Liver (tissue), 9 donors: ENCODE data around the gene MT1F. TPM values are rescaled to one million over a fixed set of nuclear protein-coding genes. Genes with fewer than 3 reads are reported as not detected.

Experiments used
- DNase-seq: peaks from one replicate; pipeline ENCODE4 v3.0.0-alpha.2; 2017; ENCODE audit warnings: low spot score
- H3K27ac ChIP-seq, 2 donors: one replicate each; pipeline ENCODE4 v1.7.0; 2013; ENCODE audit warnings: inconsistent platforms in 2 of 2, low read length in 2 of 2, control low read depth in 1 of 2, low read depth in 1 of 2, mild to moderate bottlenecking in 1 of 2
- H3K27me3 ChIP-seq, 4 donors: one replicate each; pipeline versions ENCODE4 v1.6.1 to v1.7.0; 2013; ENCODE audit warnings: low read length in 3 of 4, inconsistent platforms in 1 of 4, mild to moderate bottlenecking in 1 of 4, moderate library complexity in 1 of 4; ENCODE audit not compliant: control insufficient read depth in 4 of 4, insufficient read depth in 4 of 4
- H3K36me3 ChIP-seq, 4 donors: one replicate each; pipeline versions ENCODE4 v1.6.1 to v1.7.0; 2013; ENCODE audit warnings: low read length in 3 of 4, mild to moderate bottlenecking in 3 of 4, low read depth in 1 of 4, moderate library complexity in 1 of 4; ENCODE audit not compliant: control insufficient read depth in 4 of 4, insufficient read depth in 3 of 4
- H3K4me1 ChIP-seq, 4 donors: one replicate each; pipeline versions ENCODE4 v1.6.1 to v1.7.0; 2013; ENCODE audit warnings: low read length in 3 of 4, mild to moderate bottlenecking in 3 of 4, moderate library complexity in 1 of 4; ENCODE audit not compliant: control insufficient read depth in 4 of 4, insufficient read depth in 4 of 4
- H3K4me3 ChIP-seq, 3 donors: one replicate each; pipeline versions ENCODE4 v1.6.1 to v1.7.0; 2013; ENCODE audit warnings: low read length in 3 of 3, control low read depth in 1 of 3, low read depth in 1 of 3, mild to moderate bottlenecking in 1 of 3
- H3K9ac ChIP-seq, 2 donors: one replicate each; pipeline ENCODE4 v1.7.0; 2013; ENCODE audit warnings: low read length in 2 of 2, mild to moderate bottlenecking in 2 of 2, moderate library complexity in 2 of 2, control low read depth in 1 of 2, low read depth in 1 of 2
- H3K9me3 ChIP-seq, 4 donors: one replicate each; pipeline versions ENCODE4 v1.6.1 to v1.7.0; 2013; ENCODE audit warnings: low read length in 3 of 4; ENCODE audit not compliant: control insufficient read depth in 4 of 4
- EGR1 ChIP-seq, 2 donors: IDR thresholded peaks; 2 replicates each; pipeline ENCODE4 v1.6.1; 2016 to 2018; ENCODE audit warnings: antibody characterized with exemption in 2 of 2, low read depth in 2 of 2
- FOXA1 ChIP-seq: IDR thresholded peaks from 2 replicates; pipeline ENCODE4 v1.6.1; 2016; ENCODE audit warnings: antibody characterized with exemption
- FOXA2 ChIP-seq: IDR thresholded peaks from 2 replicates; pipeline ENCODE4 v1.6.1; 2016; ENCODE audit warnings: antibody characterized with exemption
- GABPA ChIP-seq, 2 donors: IDR thresholded peaks in 1 of 2; conservative IDR thresholded peaks in 1 of 2; 2 replicates each; pipeline ENCODE4 v1.6.1; 2016; ENCODE audit warnings: antibody characterized with exemption in 2 of 2, mild to moderate bottlenecking in 1 of 2, moderate library complexity in 1 of 2
- HNF4A ChIP-seq, 2 donors: conservative IDR thresholded peaks; 2 replicates each; pipeline ENCODE4 v1.6.1; 2016; ENCODE audit warnings: antibody characterized with exemption in 2 of 2, mild to moderate bottlenecking in 2 of 2
- HNF4G ChIP-seq: IDR thresholded peaks from 2 replicates; pipeline ENCODE4 v1.6.1; 2016; ENCODE audit warnings: antibody characterized with exemption
- JUND ChIP-seq, 2 donors: IDR thresholded peaks; 2 replicates each; pipeline ENCODE4 v1.6.1; 2016; ENCODE audit warnings: antibody characterized with exemption in 2 of 2
- NR2F2 ChIP-seq: IDR thresholded peaks from 2 replicates; pipeline ENCODE4 v1.6.1; 2016; ENCODE audit warnings: antibody characterized with exemption
- RAD21 ChIP-seq, 2 donors: IDR thresholded peaks; 2 replicates each; pipeline ENCODE4 v1.6.1; 2016; ENCODE audit warnings: antibody characterized with exemption in 2 of 2, mild to moderate bottlenecking in 2 of 2
- REST ChIP-seq: IDR thresholded peaks from 2 replicates; pipeline ENCODE4 v1.6.1; 2016; ENCODE audit warnings: antibody characterized with exemption, mild to moderate bottlenecking
- RXRA ChIP-seq, 2 donors: IDR thresholded peaks; 2 replicates each; pipeline ENCODE4 v1.6.1; 2017 to 2018; ENCODE audit warnings: antibody characterized with exemption in 2 of 2, mild to moderate bottlenecking in 1 of 2
- SP1 ChIP-seq: IDR thresholded peaks from 2 replicates; pipeline ENCODE4 v1.6.1; 2018; ENCODE audit warnings: antibody characterized with exemption, mild to moderate bottlenecking
- TAF1 ChIP-seq: conservative IDR thresholded peaks from 2 replicates; pipeline ENCODE4 v1.6.1; 2016; ENCODE audit warnings: antibody characterized with exemption, mild to moderate bottlenecking
- YY1 ChIP-seq: IDR thresholded peaks from 2 replicates; pipeline ENCODE4 v1.6.1; 2016; ENCODE audit warnings: antibody characterized with exemption, mild to moderate bottlenecking
- ZBTB33 ChIP-seq: IDR thresholded peaks from 2 replicates; pipeline ENCODE4 v1.6.1; 2016; ENCODE audit warnings: antibody characterized with exemption
- WGBS: extraction: QIAGEN DNeasy Blood & Tissue Kit; methylation state at CpG from one replicate; pipeline ENCODE4 v1.1.7; 2013; 5-methylcytosine and 5-hydroxymethylcytosine counted together
- polyA plus RNA-seq, 2 donors: library from polyadenylated mRNA; stranded (reverse) in 1 of 2; unstranded in 1 of 2; fragments of 200-250 nt in 1 of 2; fragments of >200 nt in 1 of 2; fragmentation: Nextera tagmentation in 1 of 2; extraction: Ambion mirVana in 1 of 2; gene quantifications; one replicate each; pipeline versions ENCODE4 v1.2.1 to v1.2.3, GENCODE V29; 2013 to 2015
- total RNA-seq, 2 donors: library from RNA; depleted of rRNA; stranded (reverse); fragments of >200 nt; gene quantifications; one replicate each; pipeline ENCODE4 v1.2.3, GENCODE V29; 2014
- TF ChIP-seq, protein P1 (sequence below): IDR thresholded peaks from 2 replicates; pipeline ENCODE4 v1.6.1; 2016; ENCODE audit warnings: antibody characterized with exemption
- TF ChIP-seq, protein P2 (sequence below): IDR thresholded peaks from 2 replicates; pipeline ENCODE4 v1.6.1; 2016; ENCODE audit warnings: antibody characterized with exemption
- TF ChIP-seq, protein P3 (sequence below): fragments of 150-350 bp; IDR thresholded peaks from 2 replicates; pipeline ENCODE4 v1.5.1; 2017; ENCODE audit warnings: improper control_type of control experiment, low read depth, low read length; ENCODE audit not compliant: missing input control
- donor health status: healthy.
- donor health status: healthy.
- donor health status: healthy.
- donor health status: healthy.
- donor health status: healthy.

The MT1F gene
- total and polyA plus RNA-seq, 4 donors = 14.2 to 895 (median 134) TPM

- H3K27me3 ChIP-seq = no peaks in the 10 kb centered on the region
- 35% methylated on average over 4 of the region's 4 CpGs for WGBS
- peaks cover 4 to 19% (median 10%) of the 10 kb centered on the region in 4 donors for H3K4me1 ChIP-seq
- DNase-seq = no peak
- TF ChIP-seq, protein P1, sequence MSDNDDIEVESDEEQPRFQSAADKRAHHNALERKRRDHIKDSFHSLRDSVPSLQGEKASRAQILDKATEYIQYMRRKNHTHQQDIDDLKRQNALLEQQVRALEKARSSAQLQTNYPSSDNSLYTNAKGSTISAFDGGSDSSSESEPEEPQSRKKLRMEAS = no peak
- TF ChIP-seq HNF4G (peak; percentile 13), RXRA (IDR thresholded peaks at IDR 0.05) (peak in 1 of 2 donors; percentile 1), JUND (IDR thresholded peaks at IDR 0.05) (peak in 1 of 2 donors; percentile 23), NR2F2 (no peak), TAF1 (no peak), EGR1 (IDR thresholded peaks at IDR 0.05; ENCODE audit: low read depth in 2 of 2) (peak in 1 of 2 donors; percentile 10), YY1 (no peak), REST (no peak), FOXA1 (no peak), RAD21 (IDR thresholded peaks at IDR 0.05) (no peak), FOXA2 (no peak), SP1 (no peak)
- TF ChIP-seq, protein P2, sequence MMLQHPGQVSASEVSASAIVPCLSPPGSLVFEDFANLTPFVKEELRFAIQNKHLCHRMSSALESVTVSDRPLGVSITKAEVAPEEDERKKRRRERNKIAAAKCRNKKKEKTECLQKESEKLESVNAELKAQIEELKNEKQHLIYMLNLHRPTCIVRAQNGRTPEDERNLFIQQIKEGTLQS = peak; percentile 4
- no peaks in the 10 kb centered on the region for H3K36me3 ChIP-seq
- H3K4me3 ChIP-seq = peak overlapping the region; percentile 60 to 78 (median 77)
- H3K9me3 ChIP-seq = no peaks in the 10 kb centered on the region
- H3K9ac ChIP-seq = peak overlapping the region; percentile 39 to 83
- peak overlapping the region; percentile 80 to 89 for H3K27ac ChIP-seq
Measured at GRCh38 chr16:56684256-56684925, 26.6 kb downstream of the MT1F start.

DNA sequence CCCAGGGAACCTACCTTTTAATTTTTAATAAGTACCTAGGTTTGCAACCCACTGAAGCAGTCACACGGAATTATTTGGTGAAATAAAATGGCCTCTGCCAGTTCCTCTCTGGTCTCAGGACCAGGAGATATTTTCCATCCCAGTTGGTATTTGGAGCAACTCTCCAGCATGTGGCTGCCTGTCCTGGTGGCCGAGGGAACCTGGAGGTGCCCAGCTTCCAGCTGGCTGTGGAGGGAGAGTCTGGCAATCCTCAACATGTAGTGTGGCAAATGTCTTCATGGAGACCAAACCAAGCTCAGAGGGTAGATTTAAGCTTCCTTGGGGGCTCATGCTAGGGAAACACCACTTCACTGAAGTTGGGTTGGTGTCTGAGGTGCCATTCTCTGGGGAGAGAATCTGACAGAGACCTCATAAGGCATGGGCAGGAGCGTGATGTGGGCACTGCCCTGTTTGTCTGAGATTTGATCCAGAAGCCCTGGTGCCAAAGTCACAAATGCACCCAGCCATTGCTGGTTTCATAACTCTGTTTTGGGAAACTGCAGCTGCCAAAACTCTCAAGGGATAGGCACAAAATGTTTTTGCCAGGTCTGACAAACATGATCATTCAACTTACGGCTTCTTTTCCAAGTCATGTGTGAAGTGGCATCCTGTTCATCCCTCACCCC is 27.3 kb downstream of the MT1F start:
- H3K9me3 ChIP-seq = no peaks in the 10 kb centered on the region
- 39% methylated on average over 4 of the region's 4 CpGs for WGBS
- H3K4me3 ChIP-seq = peak overlapping the region in 2 of 3 donors; percentile 60 to 77
- H3K9ac ChIP-seq = no peak overlapping the region
- H3K4me1 ChIP-seq = peaks cover 4 to 19% (median 10%) of the 10 kb centered on the region in 4 donors
- H3K27ac ChIP-seq = peak overlapping the region; percentile 80 to 89
- H3K36me3 ChIP-seq = no peaks in the 10 kb centered on the region
- H3K27me3 ChIP-seq = no peaks in the 10 kb centered on the region
- DNase-seq = no peak
- TF ChIP-seq GABPA (IDR thresholded peaks at IDR 0.05 in 1 of 2, conservative IDR thresholded peaks at IDR 0.05 in 1 of 2) = no peak
- TF ChIP-seq ZBTB33 = peak; percentile 63
- no peak for TF ChIP-seq FOXA2
- peak; percentile 35 to 82 for TF ChIP-seq HNF4A (conservative IDR thresholded peaks at IDR 0.05)
- TF ChIP-seq, protein P1 = peak; percentile 75
- TF ChIP-seq YY1 = peak; percentile 93
- peak in 1 of 2 donors; percentile 14 for TF ChIP-seq RAD21 (IDR thresholded peaks at IDR 0.05)
- TF ChIP-seq, protein P2 = no peak
- TF ChIP-seq RXRA (IDR thresholded peaks at IDR 0.05) = peak in 1 of 2 donors; percentile 86
- peak; percentile 89 for TF ChIP-seq TAF1
- no peak for TF ChIP-seq NR2F2
- TF ChIP-seq FOXA1 = no peak
- TF ChIP-seq HNF4G = peak; percentile 10
- peak; percentile 52 for TF ChIP-seq SP1
- TF ChIP-seq, protein P3, sequence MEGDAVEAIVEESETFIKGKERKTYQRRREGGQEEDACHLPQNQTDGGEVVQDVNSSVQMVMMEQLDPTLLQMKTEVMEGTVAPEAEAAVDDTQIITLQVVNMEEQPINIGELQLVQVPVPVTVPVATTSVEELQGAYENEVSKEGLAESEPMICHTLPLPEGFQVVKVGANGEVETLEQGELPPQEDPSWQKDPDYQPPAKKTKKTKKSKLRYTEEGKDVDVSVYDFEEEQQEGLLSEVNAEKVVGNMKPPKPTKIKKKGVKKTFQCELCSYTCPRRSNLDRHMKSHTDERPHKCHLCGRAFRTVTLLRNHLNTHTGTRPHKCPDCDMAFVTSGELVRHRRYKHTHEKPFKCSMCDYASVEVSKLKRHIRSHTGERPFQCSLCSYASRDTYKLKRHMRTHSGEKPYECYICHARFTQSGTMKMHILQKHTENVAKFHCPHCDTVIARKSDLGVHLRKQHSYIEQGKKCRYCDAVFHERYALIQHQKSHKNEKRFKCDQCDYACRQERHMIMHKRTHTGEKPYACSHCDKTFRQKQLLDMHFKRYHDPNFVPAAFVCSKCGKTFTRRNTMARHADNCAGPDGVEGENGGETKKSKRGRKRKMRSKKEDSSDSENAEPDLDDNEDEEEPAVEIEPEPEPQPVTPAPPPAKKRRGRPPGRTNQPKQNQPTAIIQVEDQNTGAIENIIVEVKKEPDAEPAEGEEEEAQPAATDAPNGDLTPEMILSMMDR = no peak
